HG03442 (cell line): ENCODE results near the gene MRPS31.

Experiments
- ATAC-seq: cut with Tn5 transposase; IDR thresholded peaks from one replicate; pipeline ENCODE4 v1.9.1; 2021; ENCODE audit warnings: mild to moderate bottlenecking, moderate library complexity; ENCODE audit not compliant: unreplicated experiment

MRPS31 gene

GRCh38 chr13:40770934-40771618, at the start of gene MRPS31:
MRPS31 (minus strand) TSS chr13:40771190; CDS start chr13:40771136, 54 bp downstream.
- ATAC-seq, result peak; percentile 96

GRCh38 chr13:40819797-40820315, 48.9 kb upstream of the MRPS31 start:
- ATAC-seq, result no peak

GRCh38 chr13:40818926-40819325, 47.9 kb upstream of the MRPS31 start:
- ATAC-seq, result no peak

GRCh38 chr13:40814803-40815202, 43.8 kb upstream of the MRPS31 start:
- no peak for ATAC-seq

GRCh38 chr13:40813667-40814454, 42.9 kb upstream of the MRPS31 start:
- ATAC-seq, result peak; percentile 63

- no peak for ATAC-seq
Observed at GRCh38 chr13:40812724-40813445, 41.9 kb upstream of the MRPS31 start.

GRCh38 chr13:40812102-40812501, 41.1 kb upstream of the MRPS31 start:
- no peak for ATAC-seq

- ATAC-seq, result no peak
Observed at GRCh38 chr13:40809471-40809870, 38.5 kb upstream of the MRPS31 start.

GRCh38 chr13:40806241-40806640, 35.3 kb upstream of the MRPS31 start:
- ATAC-seq, result no peak

GRCh38 chr13:40803316-40803715, 32.3 kb upstream of the MRPS31 start:
- no peak for ATAC-seq

GRCh38 chr13:40801255-40802217, 30.5 kb upstream of the MRPS31 start:
- ATAC-seq, result no peak

GRCh38 chr13:40800559-40800958, 29.6 kb upstream of the MRPS31 start:
- ATAC-seq, result no peak

- no peak for ATAC-seq
Observed at GRCh38 chr13:40799508-40799907, 28.5 kb upstream of the MRPS31 start.

GRCh38 chr13:40798380-40798779, 27.4 kb upstream of the MRPS31 start:
- no peak for ATAC-seq

- no peak for ATAC-seq
Observed at GRCh38 chr13:40796649-40797048, 25.7 kb upstream of the MRPS31 start.

- ATAC-seq, result no peak
Observed at GRCh38 chr13:40794414-40795368, 23.7 kb upstream of the MRPS31 start.

- ATAC-seq, result no peak
Observed at GRCh38 chr13:40793339-40793738, 22.3 kb upstream of the MRPS31 start.

GRCh38 chr13:40792284-40793051, 21.5 kb upstream of the MRPS31 start:
- ATAC-seq, result no peak
